Fibroblast of villous mesenchyme (primary cell): Measurements from ENCODE around the gene EIF2S1. TPM values are rescaled to one million over a fixed set of nuclear protein-coding genes. Genes with fewer than 3 reads are reported as not detected.
A peak's percentile ranks its signal among the peaks of the same experiment; 100 is the strongest.

ENCODE experiments used
- DNase-seq: peaks from one replicate; pipeline ENCODE4 v3.0.0-alpha.2; 2010; ENCODE audit warnings: low read depth
- H3K4me3 ChIP-seq: 2 replicates; pipeline ENCODE4 v1.5.1; 2011; ENCODE audit warnings: low read depth, mild to moderate bottlenecking, low read length
- CTCF ChIP-seq: IDR thresholded peaks from 2 replicates; pipeline ENCODE4 v1.5.1; 2012; ENCODE audit warnings: low read depth, mild to moderate bottlenecking, low read length; ENCODE audit not compliant: insufficient read depth
- total RNA-seq: library from RNA; depleted of rRNA; stranded (reverse); fragments of >200 nt; gene quantifications from 2 replicates; pipeline ENCODE4 v1.2.3, GENCODE V29; 2012

Gene EIF2S1
- total RNA-seq, 1 donor: 221 TPM

DNA sequence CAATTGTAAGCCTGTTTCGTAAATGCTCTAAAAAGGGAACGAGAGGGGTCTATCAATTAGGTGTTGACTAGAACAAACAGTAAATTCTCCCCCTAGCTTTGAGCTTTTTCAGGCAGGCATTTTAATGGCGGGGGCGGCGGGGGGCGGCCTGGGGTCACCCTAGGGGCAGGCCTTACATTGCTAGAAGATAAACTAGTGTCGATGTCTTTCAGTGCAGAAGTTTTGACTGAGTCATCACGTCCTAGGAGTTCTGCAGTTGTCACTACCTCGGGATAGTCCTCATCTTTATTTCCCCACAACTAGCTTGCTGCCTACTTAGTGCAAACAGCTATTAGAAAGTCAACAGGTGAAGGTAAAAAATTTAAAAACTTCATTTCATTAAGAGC lies 2.2 kb upstream of the EIF2S1 start:
- DNase-seq: peak; percentile 38
- no peak for TF ChIP-seq CTCF
- H3K4me3 ChIP-seq: peak overlapping the region; percentile 99

DNA sequence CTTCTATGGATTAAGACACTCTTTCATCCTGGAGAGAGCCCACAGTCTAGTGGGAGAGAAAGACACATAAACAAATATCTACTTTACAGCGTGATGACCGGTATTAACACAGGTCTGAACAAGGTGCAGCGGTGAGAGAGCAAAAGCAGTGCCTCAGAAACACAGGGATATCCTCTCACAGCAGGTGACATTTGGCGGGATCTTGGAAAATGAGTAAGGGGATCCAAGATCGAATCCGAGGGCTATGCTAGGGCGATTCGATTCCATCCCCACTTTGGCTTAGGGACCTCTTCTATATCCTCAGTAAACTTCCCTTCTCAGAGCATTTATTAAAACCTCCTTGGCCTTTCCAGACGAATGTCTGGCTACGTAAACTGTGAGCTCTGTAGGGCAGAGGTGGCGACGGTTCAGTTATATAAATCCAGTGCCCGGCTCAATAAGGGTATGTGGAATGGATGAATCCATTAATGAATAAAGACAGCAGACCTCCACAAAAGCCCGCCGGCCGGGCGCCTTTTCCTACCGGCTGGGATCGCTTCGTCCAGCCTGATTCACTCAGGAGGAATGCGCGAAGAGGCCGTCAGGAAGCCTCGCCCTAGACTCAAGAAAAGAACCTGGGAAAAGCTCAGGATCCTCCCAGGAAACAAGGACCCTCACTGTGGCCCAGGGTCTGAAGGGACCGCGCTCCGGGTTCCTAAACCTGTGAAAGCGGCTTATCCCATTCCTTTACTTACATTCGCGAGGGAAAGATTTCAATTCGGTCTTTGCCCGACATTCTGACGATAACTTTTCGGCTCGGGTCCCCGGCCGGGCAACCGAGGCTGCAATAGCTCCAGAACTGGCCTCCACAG lies 979 bp upstream of the EIF2S1 start:
- TF ChIP-seq CTCF: no peak
- peak; percentile 63 for DNase-seq
- peak overlapping the region; percentile 99 for H3K4me3 ChIP-seq

DNA sequence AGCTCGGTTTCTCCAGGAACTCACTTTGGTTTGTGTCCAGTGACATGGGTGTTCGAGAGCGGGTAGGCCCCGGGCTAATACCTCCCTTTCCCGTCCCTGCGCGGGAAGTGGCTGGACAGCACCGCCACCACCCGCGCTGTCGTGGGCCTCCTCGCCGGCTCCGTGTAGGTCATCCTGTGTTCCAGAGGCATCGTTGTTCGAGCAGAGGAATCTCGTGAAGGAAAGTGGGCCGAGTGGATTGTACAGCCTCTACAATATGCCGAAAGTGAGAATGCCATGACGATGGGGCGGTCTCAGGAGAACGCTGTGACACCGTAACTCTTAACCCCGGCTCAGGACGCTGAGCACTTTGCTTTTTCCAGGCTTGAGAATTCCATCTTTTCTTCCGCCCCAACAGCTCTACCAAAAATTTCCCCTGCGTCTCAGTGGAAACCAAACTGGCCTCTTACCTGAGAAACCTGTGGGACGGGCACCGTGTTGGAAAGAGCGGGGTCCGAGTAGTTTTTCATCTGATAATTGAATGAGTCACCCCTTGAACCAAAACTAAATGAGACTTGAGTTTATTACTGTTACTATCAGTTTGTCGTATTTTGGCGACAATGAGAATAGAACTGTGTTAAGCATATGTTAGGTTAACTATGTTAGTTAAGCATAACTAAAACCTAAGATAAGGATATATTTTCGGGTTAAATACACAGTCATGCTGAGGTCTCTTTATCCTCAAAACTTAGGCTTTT lies 510 bp downstream of the EIF2S1 start:
- DNase-seq: no peak
- peak overlapping the region; percentile 99 for H3K4me3 ChIP-seq
- TF ChIP-seq CTCF: no peak

GRCh38 chr14:67365476-67365875 lies 5.3 kb downstream of the EIF2S1 start:
- no peak for DNase-seq
- no peak overlapping the region for H3K4me3 ChIP-seq
- no peak for TF ChIP-seq CTCF

GRCh38 chr14:67370830-67371229 lies 10.7 kb downstream of the EIF2S1 start:
- TF ChIP-seq CTCF: no peak
- no peak for DNase-seq

GRCh38 chr14:67371247-67372148 lies 11.4 kb downstream of the EIF2S1 start:
- DNase-seq: peak; percentile 55
- H3K4me3 ChIP-seq: no peak overlapping the region
- TF ChIP-seq CTCF: no peak

More at GRCh38 chr14:67370830-67371229, 10.7 kb downstream of the EIF2S1 start:
- H3K4me3 ChIP-seq: no peak overlapping the region
